K562 (cell line): ENCODE results near the gene DACT3. TPM values are rescaled to one million over a fixed set of nuclear protein-coding genes. Genes with fewer than 3 reads are reported as not detected.

Source experiments
- CBX1 ChIP-seq: sonication (generic); IDR thresholded peaks from 2 replicates; pipeline ENCODE4 v1.6.1; 2016; ENCODE audit warnings: antibody characterized with exemption, low read depth, mild to moderate bottlenecking
- ZNF695 ChIP-seq: fragments of 450-650 bp; formaldehyde crosslinking; IDR thresholded peaks from 2 replicates; pipeline ENCODE4 v1.4.0; 2020; ENCODE audit warnings: mild to moderate bottlenecking, moderate library complexity
- polyA plus RNA-seq, 8 experiments: library from polyadenylated mRNA; depleted of rRNA in 4 of 8; stranded (reverse) in 5 of 8; unstranded in 3 of 8; fragments of >200 nt; fragmentation: Nextera tagmentation in 2 of 8; fragmentation: Illumina TruSeq in 1 of 8; extraction: Ambion mirVana in 2 of 8; extraction: Trizol in 1 of 8; gene quantifications; 2 replicates each; pipeline versions ENCODE4 v1.2.1 to v1.2.3, GENCODE V29; 2011 to 2014; ENCODE audit warnings: inconsistent platforms in 1 of 8, missing spikeins in 1 of 8
- total RNA-seq, 7 experiments: library from RNA; depleted of rRNA in 6 of 7; stranded (reverse); fragments of >200 nt in 6 of 7; fragmentation: Illumina TruSeq in 2 of 7; extraction: Trizol in 2 of 7; gene quantifications; 2 replicates each; pipeline versions ENCODE4 v1.2.1 to v1.2.3, GENCODE V29; 2011 to 2021; ENCODE audit warnings: low replicate concordance in 1 of 7
- TF ChIP-seq, protein P1 (sequence below), 2 experiments: fragments of 450-650 bp; IDR thresholded peaks; 2 replicates each; pipeline ENCODE4 v1.6.1; 2018; ENCODE audit warnings: mild to moderate bottlenecking in 2 of 2, low read depth in 1 of 2; ENCODE audit not compliant: partially characterized antibody in 2 of 2
- TF ChIP-seq, protein P2 (sequence below): fragments of 250-450 bp; sonication (Bioruptor Pico); IDR thresholded peaks from 2 replicates; pipeline ENCODE4 v1.8.0; 2022; ENCODE audit warnings: inconsistent platforms, mild to moderate bottlenecking, moderate library complexity, borderline replicate concordance
- TF ChIP-seq, protein P3 (sequence below): IDR thresholded peaks from 3 replicates; pipeline ENCODE4 v1.6.1; 2011; ENCODE audit warnings: borderline replicate concordance, mild to moderate bottlenecking, moderate library complexity; ENCODE audit not compliant: insufficient read length; ENCODE audit errors: extremely low read depth
- TF ChIP-seq, protein P4 (sequence below): sonication (generic); formaldehyde crosslinking; IDR thresholded peaks from 2 replicates; pipeline ENCODE4 v1.8.0; 2022; ENCODE audit warnings: mild to moderate bottlenecking, missing genetic modification reagents
- TF ChIP-seq, protein P5 (sequence below): fragments of 250-450 bp; sonication (Bioruptor Pico); IDR thresholded peaks from 2 replicates; pipeline ENCODE4 v1.5.0; 2020; ENCODE audit warnings: mild to moderate bottlenecking
- TF ChIP-seq, protein P6 (sequence below): sonication (generic); formaldehyde crosslinking; IDR thresholded peaks from 2 replicates; pipeline ENCODE4 v1.8.0; 2022; ENCODE audit warnings: mild to moderate bottlenecking, missing genetic modification reagents

Gene DACT3
- total and polyA plus RNA-seq, 9 of the 15 experiments (the other 6 are each of a cell fraction or from before 2014, with no cell fraction given), result 0.67 to 6.5 (median 3.5) TPM

DNA sequence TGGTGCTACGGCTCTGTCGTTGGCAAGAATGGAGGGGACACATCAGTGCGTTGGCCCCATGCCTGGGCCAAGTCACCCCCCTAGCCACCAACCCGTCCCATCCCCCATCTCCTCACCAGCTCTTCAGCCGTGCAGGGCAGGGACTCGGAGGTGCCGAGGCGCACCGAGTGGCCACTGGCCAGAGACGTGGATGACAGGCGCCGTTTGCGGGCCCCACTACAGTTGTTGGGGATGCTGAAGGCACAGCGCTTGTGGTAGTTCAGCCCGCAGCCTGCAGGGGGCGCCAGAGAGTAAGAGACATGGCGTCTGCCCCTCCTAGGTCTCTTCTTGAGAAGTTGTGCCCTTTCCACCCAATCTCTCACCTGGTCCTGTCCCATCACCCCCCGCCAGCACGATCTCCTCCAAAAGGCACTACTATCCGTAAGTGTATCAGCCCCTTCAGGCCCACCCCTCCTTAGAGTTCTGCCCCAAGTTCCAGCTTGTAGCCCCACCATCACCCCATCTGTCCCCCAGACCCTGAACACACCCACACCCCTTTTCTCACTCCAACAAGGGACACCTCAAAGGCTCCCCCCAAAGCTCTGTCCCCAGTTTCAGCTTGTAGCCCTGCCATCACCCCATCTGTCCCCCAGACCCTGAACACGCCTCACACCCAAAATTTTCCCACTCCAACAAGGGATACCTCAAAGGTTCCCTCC is 43.5 kb upstream of the DACT3 start (continued):
- TF ChIP-seq, protein P1, sequence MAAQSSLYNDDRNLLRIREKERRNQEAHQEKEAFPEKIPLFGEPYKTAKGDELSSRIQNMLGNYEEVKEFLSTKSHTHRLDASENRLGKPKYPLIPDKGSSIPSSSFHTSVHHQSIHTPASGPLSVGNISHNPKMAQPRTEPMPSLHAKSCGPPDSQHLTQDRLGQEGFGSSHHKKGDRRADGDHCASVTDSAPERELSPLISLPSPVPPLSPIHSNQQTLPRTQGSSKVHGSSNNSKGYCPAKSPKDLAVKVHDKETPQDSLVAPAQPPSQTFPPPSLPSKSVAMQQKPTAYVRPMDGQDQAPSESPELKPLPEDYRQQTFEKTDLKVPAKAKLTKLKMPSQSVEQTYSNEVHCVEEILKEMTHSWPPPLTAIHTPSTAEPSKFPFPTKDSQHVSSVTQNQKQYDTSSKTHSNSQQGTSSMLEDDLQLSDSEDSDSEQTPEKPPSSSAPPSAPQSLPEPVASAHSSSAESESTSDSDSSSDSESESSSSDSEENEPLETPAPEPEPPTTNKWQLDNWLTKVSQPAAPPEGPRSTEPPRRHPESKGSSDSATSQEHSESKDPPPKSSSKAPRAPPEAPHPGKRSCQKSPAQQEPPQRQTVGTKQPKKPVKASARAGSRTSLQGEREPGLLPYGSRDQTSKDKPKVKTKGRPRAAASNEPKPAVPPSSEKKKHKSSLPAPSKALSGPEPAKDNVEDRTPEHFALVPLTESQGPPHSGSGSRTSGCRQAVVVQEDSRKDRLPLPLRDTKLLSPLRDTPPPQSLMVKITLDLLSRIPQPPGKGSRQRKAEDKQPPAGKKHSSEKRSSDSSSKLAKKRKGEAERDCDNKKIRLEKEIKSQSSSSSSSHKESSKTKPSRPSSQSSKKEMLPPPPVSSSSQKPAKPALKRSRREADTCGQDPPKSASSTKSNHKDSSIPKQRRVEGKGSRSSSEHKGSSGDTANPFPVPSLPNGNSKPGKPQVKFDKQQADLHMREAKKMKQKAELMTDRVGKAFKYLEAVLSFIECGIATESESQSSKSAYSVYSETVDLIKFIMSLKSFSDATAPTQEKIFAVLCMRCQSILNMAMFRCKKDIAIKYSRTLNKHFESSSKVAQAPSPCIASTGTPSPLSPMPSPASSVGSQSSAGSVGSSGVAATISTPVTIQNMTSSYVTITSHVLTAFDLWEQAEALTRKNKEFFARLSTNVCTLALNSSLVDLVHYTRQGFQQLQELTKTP (IDR thresholded peaks at IDR 0.05; ENCODE audit: low read depth in 1 of 2, partially characterized antibody in 2 of 2), result no peak
- TF ChIP-seq, protein P2, sequence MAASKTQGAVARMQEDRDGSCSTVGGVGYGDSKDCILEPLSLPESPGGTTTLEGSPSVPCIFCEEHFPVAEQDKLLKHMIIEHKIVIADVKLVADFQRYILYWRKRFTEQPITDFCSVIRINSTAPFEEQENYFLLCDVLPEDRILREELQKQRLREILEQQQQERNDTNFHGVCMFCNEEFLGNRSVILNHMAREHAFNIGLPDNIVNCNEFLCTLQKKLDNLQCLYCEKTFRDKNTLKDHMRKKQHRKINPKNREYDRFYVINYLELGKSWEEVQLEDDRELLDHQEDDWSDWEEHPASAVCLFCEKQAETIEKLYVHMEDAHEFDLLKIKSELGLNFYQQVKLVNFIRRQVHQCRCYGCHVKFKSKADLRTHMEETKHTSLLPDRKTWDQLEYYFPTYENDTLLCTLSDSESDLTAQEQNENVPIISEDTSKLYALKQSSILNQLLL (CRISPR knock-in tag), result no peak
- TF ChIP-seq, protein P3, sequence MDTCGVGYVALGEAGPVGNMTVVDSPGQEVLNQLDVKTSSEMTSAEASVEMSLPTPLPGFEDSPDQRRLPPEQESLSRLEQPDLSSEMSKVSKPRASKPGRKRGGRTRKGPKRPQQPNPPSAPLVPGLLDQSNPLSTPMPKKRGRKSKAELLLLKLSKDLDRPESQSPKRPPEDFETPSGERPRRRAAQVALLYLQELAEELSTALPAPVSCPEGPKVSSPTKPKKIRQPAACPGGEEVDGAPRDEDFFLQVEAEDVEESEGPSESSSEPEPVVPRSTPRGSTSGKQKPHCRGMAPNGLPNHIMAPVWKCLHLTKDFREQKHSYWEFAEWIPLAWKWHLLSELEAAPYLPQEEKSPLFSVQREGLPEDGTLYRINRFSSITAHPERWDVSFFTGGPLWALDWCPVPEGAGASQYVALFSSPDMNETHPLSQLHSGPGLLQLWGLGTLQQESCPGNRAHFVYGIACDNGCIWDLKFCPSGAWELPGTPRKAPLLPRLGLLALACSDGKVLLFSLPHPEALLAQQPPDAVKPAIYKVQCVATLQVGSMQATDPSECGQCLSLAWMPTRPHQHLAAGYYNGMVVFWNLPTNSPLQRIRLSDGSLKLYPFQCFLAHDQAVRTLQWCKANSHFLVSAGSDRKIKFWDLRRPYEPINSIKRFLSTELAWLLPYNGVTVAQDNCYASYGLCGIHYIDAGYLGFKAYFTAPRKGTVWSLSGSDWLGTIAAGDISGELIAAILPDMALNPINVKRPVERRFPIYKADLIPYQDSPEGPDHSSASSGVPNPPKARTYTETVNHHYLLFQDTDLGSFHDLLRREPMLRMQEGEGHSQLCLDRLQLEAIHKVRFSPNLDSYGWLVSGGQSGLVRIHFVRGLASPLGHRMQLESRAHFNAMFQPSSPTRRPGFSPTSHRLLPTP, result no peak
- TF ChIP-seq ZNF695 (CRISPR knock-in tag) (no peak), CBX1 (no peak)
- TF ChIP-seq, protein P4, sequence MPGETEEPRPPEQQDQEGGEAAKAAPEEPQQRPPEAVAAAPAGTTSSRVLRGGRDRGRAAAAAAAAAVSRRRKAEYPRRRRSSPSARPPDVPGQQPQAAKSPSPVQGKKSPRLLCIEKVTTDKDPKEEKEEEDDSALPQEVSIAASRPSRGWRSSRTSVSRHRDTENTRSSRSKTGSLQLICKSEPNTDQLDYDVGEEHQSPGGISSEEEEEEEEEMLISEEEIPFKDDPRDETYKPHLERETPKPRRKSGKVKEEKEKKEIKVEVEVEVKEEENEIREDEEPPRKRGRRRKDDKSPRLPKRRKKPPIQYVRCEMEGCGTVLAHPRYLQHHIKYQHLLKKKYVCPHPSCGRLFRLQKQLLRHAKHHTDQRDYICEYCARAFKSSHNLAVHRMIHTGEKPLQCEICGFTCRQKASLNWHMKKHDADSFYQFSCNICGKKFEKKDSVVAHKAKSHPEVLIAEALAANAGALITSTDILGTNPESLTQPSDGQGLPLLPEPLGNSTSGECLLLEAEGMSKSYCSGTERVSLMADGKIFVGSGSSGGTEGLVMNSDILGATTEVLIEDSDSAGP (CRISPR knock-in tag), result 0 out of 2 replicates have a peak, but pooled peaks have one; percentile 6
- TF ChIP-seq, protein P5, sequence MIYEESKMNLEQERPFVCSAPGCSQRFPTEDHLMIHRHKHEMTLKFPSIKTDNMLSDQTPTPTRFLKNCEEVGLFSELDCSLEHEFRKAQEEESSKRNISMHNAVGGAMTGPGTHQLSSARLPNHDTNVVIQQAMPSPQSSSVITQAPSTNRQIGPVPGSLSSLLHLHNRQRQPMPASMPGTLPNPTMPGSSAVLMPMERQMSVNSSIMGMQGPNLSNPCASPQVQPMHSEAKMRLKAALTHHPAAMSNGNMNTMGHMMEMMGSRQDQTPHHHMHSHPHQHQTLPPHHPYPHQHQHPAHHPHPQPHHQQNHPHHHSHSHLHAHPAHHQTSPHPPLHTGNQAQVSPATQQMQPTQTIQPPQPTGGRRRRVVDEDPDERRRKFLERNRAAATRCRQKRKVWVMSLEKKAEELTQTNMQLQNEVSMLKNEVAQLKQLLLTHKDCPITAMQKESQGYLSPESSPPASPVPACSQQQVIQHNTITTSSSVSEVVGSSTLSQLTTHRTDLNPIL (CRISPR knock-in tag), result no peak
- TF ChIP-seq, protein P6, sequence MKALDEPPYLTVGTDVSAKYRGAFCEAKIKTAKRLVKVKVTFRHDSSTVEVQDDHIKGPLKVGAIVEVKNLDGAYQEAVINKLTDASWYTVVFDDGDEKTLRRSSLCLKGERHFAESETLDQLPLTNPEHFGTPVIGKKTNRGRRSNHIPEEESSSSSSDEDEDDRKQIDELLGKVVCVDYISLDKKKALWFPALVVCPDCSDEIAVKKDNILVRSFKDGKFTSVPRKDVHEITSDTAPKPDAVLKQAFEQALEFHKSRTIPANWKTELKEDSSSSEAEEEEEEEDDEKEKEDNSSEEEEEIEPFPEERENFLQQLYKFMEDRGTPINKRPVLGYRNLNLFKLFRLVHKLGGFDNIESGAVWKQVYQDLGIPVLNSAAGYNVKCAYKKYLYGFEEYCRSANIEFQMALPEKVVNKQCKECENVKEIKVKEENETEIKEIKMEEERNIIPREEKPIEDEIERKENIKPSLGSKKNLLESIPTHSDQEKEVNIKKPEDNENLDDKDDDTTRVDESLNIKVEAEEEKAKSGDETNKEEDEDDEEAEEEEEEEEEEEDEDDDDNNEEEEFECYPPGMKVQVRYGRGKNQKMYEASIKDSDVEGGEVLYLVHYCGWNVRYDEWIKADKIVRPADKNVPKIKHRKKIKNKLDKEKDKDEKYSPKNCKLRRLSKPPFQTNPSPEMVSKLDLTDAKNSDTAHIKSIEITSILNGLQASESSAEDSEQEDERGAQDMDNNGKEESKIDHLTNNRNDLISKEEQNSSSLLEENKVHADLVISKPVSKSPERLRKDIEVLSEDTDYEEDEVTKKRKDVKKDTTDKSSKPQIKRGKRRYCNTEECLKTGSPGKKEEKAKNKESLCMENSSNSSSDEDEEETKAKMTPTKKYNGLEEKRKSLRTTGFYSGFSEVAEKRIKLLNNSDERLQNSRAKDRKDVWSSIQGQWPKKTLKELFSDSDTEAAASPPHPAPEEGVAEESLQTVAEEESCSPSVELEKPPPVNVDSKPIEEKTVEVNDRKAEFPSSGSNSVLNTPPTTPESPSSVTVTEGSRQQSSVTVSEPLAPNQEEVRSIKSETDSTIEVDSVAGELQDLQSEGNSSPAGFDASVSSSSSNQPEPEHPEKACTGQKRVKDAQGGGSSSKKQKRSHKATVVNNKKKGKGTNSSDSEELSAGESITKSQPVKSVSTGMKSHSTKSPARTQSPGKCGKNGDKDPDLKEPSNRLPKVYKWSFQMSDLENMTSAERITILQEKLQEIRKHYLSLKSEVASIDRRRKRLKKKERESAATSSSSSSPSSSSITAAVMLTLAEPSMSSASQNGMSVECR (CRISPR knock-in tag), result no peak
